Transverse colon (tissue), 4 donors: Measurements from ENCODE around the gene IZUMO1R. TPM values are rescaled to one million over a fixed set of nuclear protein-coding genes. Genes with fewer than 3 reads are reported as not detected.
"Not testable (repeated sequence)": the region's sequence is repeated elsewhere in the genome, so short reads cannot be mapped to it uniquely, and the experiment has no call there.

Source experiments
- DNase-seq: peaks from one replicate; pipeline ENCODE4 v3.0.0-alpha.2; 2019
- H3K27ac ChIP-seq, 4 donors: fragments of 200-600 bp; sonication (generic); 2 replicates each; pipeline ENCODE4 v1.5.1; 2016 to 2018; ENCODE audit warnings: inconsistent platforms in 4 of 4
- H3K27me3 ChIP-seq: fragments of 200-600 bp; sonication (generic); 2 replicates; pipeline ENCODE4 v1.5.1; 2017; ENCODE audit warnings: inconsistent platforms
- H3K36me3 ChIP-seq, 4 donors: fragments of 200-600 bp; sonication (generic); 2 replicates each; pipeline ENCODE4 v1.5.1; 2017 to 2019; ENCODE audit warnings: inconsistent platforms in 4 of 4
- H3K4me1 ChIP-seq, 4 donors: fragments of 200-600 bp; sonication (generic); 2 replicates each; pipeline ENCODE4 v1.5.1; 2017 to 2020; ENCODE audit warnings: inconsistent platforms in 4 of 4
- H3K4me3 ChIP-seq, 4 donors: fragments of 200-600 bp; sonication (generic); 1 replicate in 1 of 4; 2 replicates in 3 of 4; pipeline versions ENCODE4 v1.5.1 to v1.6.1; 2017 to 2019; ENCODE audit warnings: inconsistent platforms in 4 of 4
- H3K9me3 ChIP-seq, 2 donors: fragments of 200-600 bp; sonication (generic); 2 replicates each; pipeline ENCODE4 v1.5.1; 2017 to 2019; ENCODE audit warnings: inconsistent platforms in 2 of 2
- EP300 ChIP-seq: sonication (generic); formaldehyde crosslinking; IDR thresholded peaks from one replicate; pipeline ENCODE4 v1.6.1; 2017; ENCODE audit warnings: antibody characterized with exemption, low read depth
- POLR2A ChIP-seq: fragments of 450-650 bp; IDR thresholded peaks from one replicate; pipeline ENCODE4 v1.6.1; 2016; ENCODE audit warnings: antibody characterized with exemption, mild to moderate bottlenecking, moderate library complexity
- POLR2AphosphoS5 ChIP-seq, 3 donors: sonication (generic); formaldehyde crosslinking; IDR thresholded peaks; one replicate each; pipeline ENCODE4 v1.6.1; 2016; ENCODE audit warnings: antibody characterized with exemption in 3 of 3
- WGBS, 2 donors: methylation state at CpG; one replicate each; pipeline ENCODE4 v1.1.5; 2018; ENCODE audit warnings: low coverage in 1 of 2; 5-methylcytosine and 5-hydroxymethylcytosine counted together
- in situ Hi-C, 4 donors: fragments of 200-750 bp; cut with MboI; loops; one replicate each; pipeline versions ENCODE4 v1.15.0 to v1.15.1; 2017; ENCODE audit warnings: low sequenced_read_pairs in 3 of 4, low pct_ligation_motif_present in 1 of 4, low pct_unique_long_range_greater_than_20kb in 1 of 4
- intact Hi-C: fragments of 100-400 bp; cut with DNase I; formaldehyde crosslinking; loops from one replicate; pipeline ENCODE4 v1.15.1; 2023; ENCODE audit warnings: low total_unique reads
- total RNA-seq, 4 donors: library from RNA; depleted of rRNA; stranded (reverse); fragments of >200 nt; gene quantifications; one replicate each; pipeline ENCODE4 v1.1.0, GENCODE V29; 2016
- TF ChIP-seq, protein P1 (sequence below), 5 experiments: fragments of 200-600 bp in 3 of 5; fragments of 450-650 bp in 2 of 5; sonication (generic) in 3 of 5; IDR thresholded peaks; 1 replicate in 2 of 5; 2 replicates in 3 of 5; pipeline ENCODE4 v1.5.1; 2016 to 2017; ENCODE audit warnings: antibody characterized with exemption in 5 of 5, inconsistent platforms in 3 of 5, mild to moderate bottlenecking in 2 of 5, moderate library complexity in 1 of 5

IZUMO1R gene
- total RNA-seq, 4 donors from 2014 or later = not detected

DNA sequence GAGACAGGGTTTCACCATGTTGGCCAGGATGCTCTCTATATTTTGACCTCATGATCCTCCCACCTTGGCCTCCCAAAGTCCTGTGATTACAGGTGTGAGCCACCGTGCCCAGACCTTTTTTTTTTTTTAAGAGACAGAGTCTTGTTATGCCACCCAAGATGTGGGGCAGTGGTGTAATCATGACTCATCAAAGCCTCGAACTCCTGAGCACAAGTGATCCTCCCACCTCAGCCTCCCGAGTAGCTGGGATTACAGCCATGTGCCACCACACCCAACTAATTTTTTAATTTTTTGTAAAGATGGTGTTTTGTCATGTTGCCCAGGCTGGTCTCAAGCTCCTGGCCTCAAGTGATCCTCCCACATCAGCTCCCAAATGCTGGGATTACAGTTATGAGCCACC, 37.9 kb downstream of the IZUMO1R start:
- Histone ChIP-seq H3K4me3 (no peak overlapping the region), H3K27me3 (no peaks in the 10 kb centered on the region), H3K36me3 (no peaks in the 10 kb centered on the region), H3K9me3 (no peaks in the 10 kb centered on the region), H3K27ac (no peak overlapping the region), H3K4me1 (no peaks in the 10 kb centered on the region)
- 51 to 57% methylated on average over 2 to 3 of the region's 3 CpGs for WGBS, 2 donors
- intact Hi-C loops = no loop called here
- TF ChIP-seq EP300 = no peak
- TF ChIP-seq POLR2AphosphoS5 (IDR thresholded peaks at IDR 0.05) = no peak
- TF ChIP-seq, protein P1, sequence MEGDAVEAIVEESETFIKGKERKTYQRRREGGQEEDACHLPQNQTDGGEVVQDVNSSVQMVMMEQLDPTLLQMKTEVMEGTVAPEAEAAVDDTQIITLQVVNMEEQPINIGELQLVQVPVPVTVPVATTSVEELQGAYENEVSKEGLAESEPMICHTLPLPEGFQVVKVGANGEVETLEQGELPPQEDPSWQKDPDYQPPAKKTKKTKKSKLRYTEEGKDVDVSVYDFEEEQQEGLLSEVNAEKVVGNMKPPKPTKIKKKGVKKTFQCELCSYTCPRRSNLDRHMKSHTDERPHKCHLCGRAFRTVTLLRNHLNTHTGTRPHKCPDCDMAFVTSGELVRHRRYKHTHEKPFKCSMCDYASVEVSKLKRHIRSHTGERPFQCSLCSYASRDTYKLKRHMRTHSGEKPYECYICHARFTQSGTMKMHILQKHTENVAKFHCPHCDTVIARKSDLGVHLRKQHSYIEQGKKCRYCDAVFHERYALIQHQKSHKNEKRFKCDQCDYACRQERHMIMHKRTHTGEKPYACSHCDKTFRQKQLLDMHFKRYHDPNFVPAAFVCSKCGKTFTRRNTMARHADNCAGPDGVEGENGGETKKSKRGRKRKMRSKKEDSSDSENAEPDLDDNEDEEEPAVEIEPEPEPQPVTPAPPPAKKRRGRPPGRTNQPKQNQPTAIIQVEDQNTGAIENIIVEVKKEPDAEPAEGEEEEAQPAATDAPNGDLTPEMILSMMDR (IDR thresholded peaks at IDR 0.05) = no peak
- TF ChIP-seq POLR2A = no peak
- DNase-seq = no peak
- in situ Hi-C loops = no loop called here

DNA sequence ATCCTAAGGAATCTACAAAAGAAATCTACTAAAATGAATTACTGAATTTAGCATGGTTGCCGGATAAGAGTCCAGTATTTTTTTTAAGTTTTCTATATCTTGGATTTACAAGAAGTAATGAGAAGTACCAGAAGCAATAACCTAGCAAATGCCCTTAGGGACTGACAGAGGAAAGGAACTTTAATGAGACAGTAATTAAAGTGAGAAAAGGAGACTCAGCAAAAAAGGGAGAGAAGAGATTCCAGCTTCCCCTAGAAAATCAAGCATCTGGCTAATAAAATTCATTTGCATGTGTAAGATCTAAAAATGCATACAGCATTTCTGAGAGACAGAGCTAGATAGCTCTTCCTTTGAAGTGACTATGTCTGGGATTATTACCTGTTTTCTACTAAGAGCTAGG, 39.1 kb downstream of the IZUMO1R start:
- Histone ChIP-seq H3K4me1 (no peaks in the 10 kb centered on the region), H3K4me3 (no peak overlapping the region), H3K27ac (no peak overlapping the region), H3K27me3 (no peaks in the 10 kb centered on the region), H3K9me3 (no peaks in the 10 kb centered on the region), H3K36me3 (no peaks in the 10 kb centered on the region)
- intact Hi-C loops (no loop called here), in situ Hi-C loops (no loop called here)
- TF ChIP-seq EP300 (no peak), POLR2A (no peak), POLR2AphosphoS5 (IDR thresholded peaks at IDR 0.05) (no peak)
- TF ChIP-seq, protein P1 (IDR thresholded peaks at IDR 0.05) = no peak
- 93 to 98% methylated on average over 1 of the region's 1 CpG for WGBS, 2 donors
- no peak for DNase-seq

DNA sequence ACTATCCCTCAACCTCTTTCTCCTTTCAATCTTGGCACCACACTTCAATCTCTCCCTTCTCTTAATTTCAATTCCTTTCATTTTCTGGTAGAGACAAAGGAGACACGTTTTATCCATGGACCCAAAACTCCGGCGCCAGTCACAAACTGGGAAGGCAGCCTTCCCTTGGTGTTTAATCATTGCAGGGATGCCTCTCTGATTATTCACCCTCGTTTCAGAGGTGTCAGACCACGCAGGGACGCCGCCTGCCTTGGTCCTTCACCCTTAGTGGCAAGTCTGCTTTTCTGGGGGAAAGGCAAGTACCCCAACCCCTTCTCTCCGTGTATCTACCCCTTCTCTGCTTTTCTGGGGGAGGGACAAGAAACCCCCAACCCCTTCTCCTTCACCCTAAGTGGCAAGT, 41.9 kb downstream of the IZUMO1R start:
- H3K9me3 ChIP-seq, intact Hi-C loops, in situ Hi-C loops, H3K27ac ChIP-seq, DNase-seq, H3K4me1 ChIP-seq, H3K4me3 ChIP-seq, H3K36me3 ChIP-seq, H3K27me3 ChIP-seq: not testable (repeated sequence)
- WGBS, 2 donors = 60 to 79% methylated on average over 2 to 8 of the region's 8 CpGs

- H3K27me3 ChIP-seq, H3K36me3 ChIP-seq, DNase-seq, H3K4me3 ChIP-seq, H3K27ac ChIP-seq, H3K9me3 ChIP-seq, H3K4me1 ChIP-seq, in situ Hi-C loops, intact Hi-C loops: not testable (repeated sequence)
- 73 to 77% methylated on average over 8 to 10 of the region's 10 CpGs for WGBS, 2 donors
Observed at GRCh38 chr11:94350850-94351563, 46.6 kb downstream of the IZUMO1R start.

Other genes with a start within 250 kb of the IZUMO1R start
- gene PANX1, start 175.7 kb upstream of the IZUMO1R start, total RNA-seq = 10 to 100 TPM in 3 of 4 donors, 1 to 10 TPM in 1; 9.0 to 20.1 (median 11.3) TPM
- gene GPR83, start 96.8 kb downstream of the IZUMO1R start, total RNA-seq = 1 to 10 TPM in 1 of 4 donors, not detected in 3; 3.8 TPM
- 10 to 100 TPM in 2 of 4 donors, 1 to 10 TPM in 2; 5.6 to 17.0 (median 9.9) TPM for gene MRE11, start 189.3 kb downstream of the IZUMO1R start, total RNA-seq
- gene ANKRD49, start 189.4 kb downstream of the IZUMO1R start, total RNA-seq = 10 to 100 TPM; 24.4 to 43.6 (median 33.2) TPM
- not detected for gene C11orf97, start 207.9 kb downstream of the IZUMO1R start, total RNA-seq
- 10 to 100 TPM; 14.9 to 39.0 (median 22.4) TPM for gene FUT4, start 239.3 kb downstream of the IZUMO1R start, total RNA-seq